A673 (cell line): ENCODE results near the gene GNB2.

Source experiments
- EZH2 ChIP-seq: fragments of 200-600 bp; sonication (generic); IDR thresholded peaks from 2 replicates; pipeline ENCODE4 v1.6.1; 2017; ENCODE audit warnings: borderline replicate concordance, low read depth, mild to moderate bottlenecking, mixed read lengths, antibody characterized with exemption, low read length; ENCODE audit not compliant: poor library complexity, severe bottlenecking
- TF ChIP-seq, protein P1 (sequence below): fragments of 300-800, 200-600 bp; sonication (generic); conservative IDR thresholded peaks from 2 replicates; pipeline ENCODE4 v1.5.1; 2017; ENCODE audit warnings: low read depth, mild to moderate bottlenecking, antibody characterized with exemption, low read length, moderate library complexity, mixed read lengths

GRCh38 chr7:100654908-100655831 is 18.4 kb upstream of the GNB2 start:
- TF ChIP-seq, protein P1, sequence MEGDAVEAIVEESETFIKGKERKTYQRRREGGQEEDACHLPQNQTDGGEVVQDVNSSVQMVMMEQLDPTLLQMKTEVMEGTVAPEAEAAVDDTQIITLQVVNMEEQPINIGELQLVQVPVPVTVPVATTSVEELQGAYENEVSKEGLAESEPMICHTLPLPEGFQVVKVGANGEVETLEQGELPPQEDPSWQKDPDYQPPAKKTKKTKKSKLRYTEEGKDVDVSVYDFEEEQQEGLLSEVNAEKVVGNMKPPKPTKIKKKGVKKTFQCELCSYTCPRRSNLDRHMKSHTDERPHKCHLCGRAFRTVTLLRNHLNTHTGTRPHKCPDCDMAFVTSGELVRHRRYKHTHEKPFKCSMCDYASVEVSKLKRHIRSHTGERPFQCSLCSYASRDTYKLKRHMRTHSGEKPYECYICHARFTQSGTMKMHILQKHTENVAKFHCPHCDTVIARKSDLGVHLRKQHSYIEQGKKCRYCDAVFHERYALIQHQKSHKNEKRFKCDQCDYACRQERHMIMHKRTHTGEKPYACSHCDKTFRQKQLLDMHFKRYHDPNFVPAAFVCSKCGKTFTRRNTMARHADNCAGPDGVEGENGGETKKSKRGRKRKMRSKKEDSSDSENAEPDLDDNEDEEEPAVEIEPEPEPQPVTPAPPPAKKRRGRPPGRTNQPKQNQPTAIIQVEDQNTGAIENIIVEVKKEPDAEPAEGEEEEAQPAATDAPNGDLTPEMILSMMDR = no peak
- TF ChIP-seq EZH2 = no peak
